PC-3 (cell line): Measurements from ENCODE around the gene DDX5. TPM values are rescaled to one million over a fixed set of nuclear protein-coding genes. Genes with fewer than 3 reads are reported as not detected.

Source experiments
- ATAC-seq: fragments of 200-7000 bp; cut with Tn5 transposase; 2 replicates; pipeline ENCODE4 v1.9.1; 2020; ENCODE audit warnings: mild to moderate bottlenecking, moderate library complexity
- BruUV-seq: library from RNA; stranded (reverse); fragments of 400-500 nt; replicated peaks from 2 replicates; lab custom pipeline; 2021; lab: Mats Ljungman, UMichigan
- CTCF ChIA-PET: fragments of 300-600 bp; sonication (Branson Sonifier 250); formaldehyde crosslinking; loops from one replicate; lab custom pipeline; 2022; ENCODE audit warnings: antibody characterized with exemption; lab: Charles Lee
- POLR2A ChIA-PET: fragments of 300-600 bp; sonication (Branson Sonifier 250); formaldehyde crosslinking; loops from one replicate; lab custom pipeline; 2022; ENCODE audit warnings: antibody characterized with exemption; ENCODE audit not compliant: unreplicated experiment; lab: Charles Lee
- DNase-seq: peaks from one replicate; pipeline ENCODE4 v3.0.0-alpha.2; 2015
- H2AFZ ChIP-seq: fragments of 300-600 bp; sonication (generic); 2 replicates; pipeline ENCODE4 v1.6.0; 2016; ENCODE audit warnings: antibody characterized with exemption, low read length
- H3F3A ChIP-seq: fragments of 300-600 bp; sonication (generic); one replicate; pipeline ENCODE4 v1.6.0; 2017; ENCODE audit warnings: antibody characterized with exemption, low read length, control low read depth, mild to moderate bottlenecking; ENCODE audit not compliant: unreplicated experiment
- H3K27ac ChIP-seq: fragments of 300-600 bp; sonication (generic); 2 replicates; pipeline ENCODE4 v1.5.1; 2016; ENCODE audit warnings: mild to moderate bottlenecking, low read length
- H3K27me3 ChIP-seq: fragments of 300-600 bp; sonication (generic); 2 replicates; pipeline ENCODE4 v1.6.1; 2016; ENCODE audit warnings: low read length, mixed read lengths
- H3K36me3 ChIP-seq: fragments of 300-600 bp; sonication (generic); 2 replicates; pipeline ENCODE4 v1.6.1; 2016; ENCODE audit warnings: low read depth, mixed run types, low read length, mixed read lengths
- H3K4me1 ChIP-seq: fragments of 300-600 bp; sonication (generic); 2 replicates; pipeline ENCODE4 v1.5.1; 2016; ENCODE audit warnings: low read length; ENCODE audit not compliant: insufficient read depth
- H3K4me2 ChIP-seq: fragments of 300-600 bp; sonication (generic); 2 replicates; pipeline ENCODE4 v1.6.0; 2016; ENCODE audit warnings: low read length
- H3K4me3 ChIP-seq: fragments of 300-600 bp; sonication (generic); 2 replicates; pipeline ENCODE4 v1.5.1; 2016; ENCODE audit warnings: mild to moderate bottlenecking, low read length, mixed read lengths
- H3K79me2 ChIP-seq: fragments of 300-600 bp; sonication (generic); 2 replicates; pipeline ENCODE4 v1.6.1; 2017; ENCODE audit warnings: low read length, mixed read lengths
- H3K9ac ChIP-seq: fragments of 300-600 bp; sonication (generic); 2 replicates; pipeline ENCODE4 v1.6.0; 2016; ENCODE audit warnings: mild to moderate bottlenecking, low read length
- H3K9me2 ChIP-seq: fragments of 300-600 bp; sonication (generic); replicated peaks from 2 replicates; pipeline ENCODE4 v1.6.1; 2016; ENCODE audit warnings: mixed run types, low read length, mixed read lengths
- H3K9me3 ChIP-seq: fragments of 300-600 bp; sonication (generic); 2 replicates; pipeline ENCODE4 v1.6.1; 2016; ENCODE audit warnings: low read length, mixed read lengths
- H4K20me1 ChIP-seq: fragments of 300-600 bp; sonication (generic); 2 replicates; pipeline ENCODE4 v1.6.1; 2016; ENCODE audit warnings: low read length, mixed read lengths
- CTCF ChIP-seq: fragments of 300-600 bp; sonication (generic); conservative IDR thresholded peaks from 2 replicates; pipeline ENCODE4 v1.5.1; 2017; ENCODE audit warnings: antibody characterized with exemption, low read depth, mild to moderate bottlenecking, low read length
- EZH2 ChIP-seq: fragments of 300-600 bp; sonication (generic); IDR thresholded peaks from one replicate; pipeline ENCODE4 v1.6.1; 2017; ENCODE audit warnings: antibody characterized with exemption, mild to moderate bottlenecking, low read length; ENCODE audit not compliant: unreplicated experiment
- EZH2phosphoT487 ChIP-seq: fragments of 300-600 bp; sonication (generic); IDR thresholded peaks from 2 replicates; pipeline ENCODE4 v1.6.1; 2018; ENCODE audit warnings: mild to moderate bottlenecking, antibody characterized with exemption, low read length, borderline replicate concordance
- intact Hi-C: fragments of 100-400 bp; cut with micrococcal nuclease; formaldehyde crosslinking; loops from 2 replicates; pipeline ENCODE4 v1.9.0; 2023
- total RNA-seq: library from RNA; depleted of rRNA; stranded (reverse); fragments of >200 nt; gene quantifications from 2 replicates; pipeline ENCODE4 v1.2.3, GENCODE V29; 2014

The DDX5 gene
- total RNA-seq, 1 experiment from 2014 or later = 450 TPM

- peak overlapping the region; percentile 97 for H3K9ac ChIP-seq
- intact Hi-C loops = loop anchor here (5.0 kb wide), 1 partner anchor 139 kb away; no protein-coding TSS in a partner anchor
Observed at GRCh38 chr17:64508683-64509082, 2.6 kb upstream of the DDX5 start.

GRCh38 chr17:64507413-64507782 is 1.3 kb upstream of the DDX5 start:
- Histone ChIP-seq H3K4me2 (peak overlapping the region; percentile 91), H3F3A (peaks cover 14% of the 10 kb centered on the region), H3K36me3 (peaks cover 48% of the 10 kb centered on the region), H3K9me2 (no peaks in the 10 kb centered on the region), H3K27me3 (no peaks in the 10 kb centered on the region), H3K4me3 (peak overlapping the region; percentile 86), H3K4me1 (peaks cover 29% of the 10 kb centered on the region), H3K9ac (peak overlapping the region; percentile 97), H2AFZ (peak overlapping the region; percentile 90), H3K79me2 (peaks cover 77% of the 10 kb centered on the region), H3K9me3 (no peaks in the 10 kb centered on the region), H4K20me1 (peaks cover 50% of the 10 kb centered on the region), H3K27ac (peak overlapping the region; percentile 90)
- BruUV-seq = no TSS peak
- peak; percentile 79 for DNase-seq
- TF ChIP-seq EZH2 (no peak), EZH2phosphoT487 (no peak), CTCF (peak; percentile 72)
- intact Hi-C loops = loop anchor here (1.0 to 5.0 kb wide), 2 partner anchors 140 to 230 kb away; no protein-coding TSS in a partner anchor
- ChIA-PET POLR2A (interaction anchor here (0.9 to 2.4 kb wide), 3 partner anchors 11 to 282 kb away, joined by 3 to 50 read pairs (median 8); partner anchors contain the start of gene POLG2), CTCF (no interaction called here)
- ATAC-seq = peak; percentile 47

More at GRCh38 chr17:64508683-64509082, 2.6 kb upstream of the DDX5 start:
- no peak for TF ChIP-seq EZH2phosphoT487
- TF ChIP-seq EZH2 = no peak
- no peak for TF ChIP-seq CTCF
- H3K4me2 ChIP-seq = peak overlapping the region; percentile 91
- peak overlapping the region; percentile 86 for H3K4me3 ChIP-seq
- H3K27ac ChIP-seq = no peak overlapping the region
- DNase-seq (no peak), ATAC-seq (no peak)
- no TSS peak for BruUV-seq
- H4K20me1 ChIP-seq = peaks cover 37% of the 10 kb centered on the region
- H3K36me3 ChIP-seq = peaks cover 35% of the 10 kb centered on the region
- no peaks in the 10 kb centered on the region for H3K27me3 ChIP-seq
- no peaks in the 10 kb centered on the region for H3K9me2 ChIP-seq
- no peaks in the 10 kb centered on the region for H3K9me3 ChIP-seq
- POLR2A ChIA-PET = no interaction called here
- H2AFZ ChIP-seq = no peak overlapping the region
- H3K4me1 ChIP-seq = peaks cover 16% of the 10 kb centered on the region
- H3K79me2 ChIP-seq = peaks cover 64% of the 10 kb centered on the region
- H3F3A ChIP-seq = peaks cover 2% of the 10 kb centered on the region
- CTCF ChIA-PET = no interaction called here
